GM18868 (cell line): ENCODE data around the gene SLC25A6.
"Not testable (repeated sequence)": the region's sequence is repeated elsewhere in the genome, so short reads cannot be mapped to it uniquely, and the experiment has no call there.

Experiments used
- ATAC-seq: cut with Tn5 transposase; IDR thresholded peaks from one replicate; pipeline ENCODE4 v1.9.1; 2021; ENCODE audit warnings: mild to moderate bottlenecking, moderate library complexity; ENCODE audit not compliant: unreplicated experiment

SLC25A6 gene

DNA sequence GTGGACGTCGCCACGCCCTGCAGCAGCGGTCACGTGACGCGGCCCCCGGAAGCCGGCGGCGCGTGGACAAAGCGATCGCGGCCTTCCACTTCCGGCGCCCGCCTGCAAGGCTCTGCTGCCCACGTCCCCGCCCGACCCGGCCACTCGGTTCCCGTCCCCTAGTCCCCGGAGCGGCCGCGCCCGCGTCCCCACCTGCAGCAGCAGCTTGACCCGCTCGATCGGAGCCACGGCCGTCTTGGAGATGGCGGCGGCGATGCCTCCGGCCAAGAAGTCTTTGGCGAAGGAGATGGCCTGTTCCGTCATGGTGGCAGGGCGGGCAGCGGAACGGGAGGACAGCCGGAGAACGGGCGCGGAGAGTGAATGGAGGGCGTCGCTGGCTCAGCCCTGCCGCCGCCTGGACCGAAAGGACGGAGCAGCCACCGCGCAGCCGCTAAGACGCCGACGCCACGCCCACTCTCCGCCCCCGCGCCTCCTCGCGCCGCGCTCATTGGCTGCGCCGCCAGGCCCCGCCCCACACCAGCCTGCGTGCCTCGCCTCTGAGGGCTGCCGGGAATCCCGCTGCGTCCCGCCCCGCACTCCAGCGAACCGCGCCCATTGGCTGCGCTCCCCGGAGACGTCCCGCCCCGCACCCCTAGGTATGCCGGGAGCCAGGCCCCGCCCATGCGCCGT is at the start of gene SLC25A6:
TSS of gene SLC25A6 (minus strand) at position 407 of the 669 bp plus-strand sequence. CDS start at position 303, 104 bp downstream.
- peak; percentile 93 for ATAC-seq

- ATAC-seq = no peak
Measured at GRCh38 chrX:1440506-1440905, 48.6 kb upstream of the SLC25A6 start.

DNA sequence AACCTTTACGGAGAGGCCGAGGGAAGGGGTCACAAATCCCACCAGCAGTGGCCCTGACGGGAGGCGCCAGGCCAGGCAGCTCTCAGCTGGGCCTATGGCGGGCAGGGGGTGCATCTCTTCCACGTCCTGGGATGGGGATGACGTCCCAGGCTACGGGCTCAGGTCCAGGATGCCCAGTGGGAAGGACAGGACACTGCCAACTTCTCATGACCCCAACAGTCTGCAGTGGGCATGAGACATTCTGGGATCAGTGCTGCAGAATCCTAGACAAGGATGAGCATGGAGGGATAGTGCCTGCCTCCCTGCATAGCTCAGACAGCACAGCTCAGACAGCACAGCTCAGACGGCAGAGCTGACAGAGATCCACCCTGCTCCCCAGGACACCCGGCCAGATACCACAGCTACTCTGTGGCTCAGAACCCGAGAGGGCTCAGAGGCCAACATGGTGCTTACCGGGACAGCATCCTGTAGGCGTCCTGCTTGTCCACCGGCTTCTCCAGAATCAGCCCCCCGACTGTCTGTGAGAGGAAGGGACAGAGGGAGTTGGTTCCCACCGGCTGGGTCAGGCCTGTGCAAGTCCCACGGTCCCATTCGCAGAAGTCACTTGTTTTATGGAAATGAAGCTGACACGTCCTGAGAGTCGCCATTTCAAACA is 43.5 kb upstream of the SLC25A6 start:
- ATAC-seq = no peak

DNA sequence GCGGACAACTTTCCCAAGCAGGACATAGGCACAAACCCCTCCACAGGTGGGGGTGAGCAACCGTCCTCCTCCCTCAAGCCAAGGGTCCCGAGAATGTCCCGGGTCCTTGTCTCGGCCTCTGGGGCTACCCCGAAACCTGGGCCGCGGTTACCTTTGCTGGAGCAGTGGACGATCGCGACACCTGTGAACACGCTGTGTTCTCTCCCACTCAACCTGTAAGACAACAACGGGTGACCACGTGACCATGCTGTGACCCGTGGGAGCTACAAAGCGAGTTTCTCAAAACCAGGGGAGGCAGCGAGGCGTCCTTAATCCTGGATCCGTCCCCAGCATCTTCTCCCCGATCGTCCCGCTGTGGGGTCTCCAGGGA is 42.9 kb upstream of the SLC25A6 start:
- ATAC-seq = no peak

- ATAC-seq = no peak
Measured at GRCh38 chrX:1433646-1434357, 41.9 kb upstream of the SLC25A6 start.

- ATAC-seq = no peak
Measured at GRCh38 chrX:1430451-1430850, 38.5 kb upstream of the SLC25A6 start.

GRCh38 chrX:1427756-1428155 is 35.8 kb upstream of the SLC25A6 start:
- no peak for ATAC-seq

DNA sequence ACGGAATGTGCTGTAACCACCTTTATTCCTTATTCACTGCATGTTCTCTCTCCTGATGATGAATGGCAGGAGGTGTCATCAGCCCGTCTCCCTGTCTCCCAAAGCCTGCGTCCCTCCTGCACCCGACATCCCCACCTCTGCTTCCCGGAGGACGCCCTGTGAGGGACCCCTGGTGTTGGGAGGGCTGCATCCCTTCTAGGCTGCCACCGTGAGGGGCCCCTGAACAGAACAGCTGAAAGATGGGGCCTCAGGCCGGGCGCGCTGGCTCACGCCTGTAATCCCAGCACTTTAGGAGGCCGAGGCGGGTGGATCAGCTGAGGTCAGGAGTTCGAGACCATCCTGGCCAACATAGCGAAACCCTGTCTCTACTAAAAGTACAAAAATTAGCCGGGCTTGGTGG is 34.4 kb upstream of the SLC25A6 start:
- not testable (repeated sequence) for ATAC-seq

GRCh38 chrX:1425381-1425780 is 33.5 kb upstream of the SLC25A6 start:
- ATAC-seq = no peak

DNA sequence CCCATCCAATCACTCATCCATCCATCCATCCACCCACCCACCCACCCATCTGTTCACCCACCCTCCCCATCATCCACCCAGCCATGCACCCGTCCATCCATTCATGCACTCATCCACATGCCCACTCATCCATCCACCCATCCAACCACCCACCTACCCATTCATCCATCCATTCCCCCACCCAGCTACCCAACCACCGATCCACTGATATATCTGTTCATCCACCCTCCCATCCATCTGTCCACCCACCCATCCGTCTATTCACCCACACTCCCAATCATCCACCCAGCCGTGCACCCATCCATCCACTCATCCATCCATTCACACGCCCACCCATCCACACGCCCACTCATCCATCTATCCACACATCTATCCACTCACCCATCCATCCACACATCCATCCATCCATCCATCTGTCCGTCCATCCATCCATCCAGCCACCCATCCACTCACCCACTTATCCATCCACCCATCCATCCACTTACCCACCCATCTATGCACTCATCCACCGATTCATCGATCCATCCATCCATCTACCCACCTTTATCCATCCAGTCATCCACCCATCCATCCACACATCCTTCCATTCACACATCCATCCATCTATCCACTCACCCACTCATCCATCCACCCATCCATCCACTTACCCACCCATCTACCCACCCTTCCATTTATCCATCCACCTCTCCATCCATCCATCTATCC is 32.4 kb upstream of the SLC25A6 start:
- no peak for ATAC-seq

DNA sequence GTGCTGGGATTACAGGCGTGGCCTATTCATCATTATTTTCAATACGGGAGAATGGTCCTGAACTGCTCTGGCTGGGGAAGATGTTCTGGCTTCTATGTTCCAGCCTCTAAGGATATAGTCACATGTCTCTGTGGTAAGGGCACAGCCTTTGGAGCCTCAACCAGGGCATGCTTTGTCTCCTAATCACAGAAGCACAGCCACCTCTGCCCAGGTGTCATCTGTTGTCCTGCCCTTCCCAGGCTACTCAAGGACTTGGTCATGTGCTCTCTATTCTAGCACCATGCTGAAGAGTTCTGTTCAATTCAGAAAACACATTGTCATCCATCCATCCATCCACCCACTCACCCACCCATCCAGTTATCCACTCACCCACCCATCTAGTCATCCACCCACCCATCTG is 31.3 kb upstream of the SLC25A6 start:
- ATAC-seq = no peak

- no peak for ATAC-seq
Measured at GRCh38 chrX:1422135-1422465, 30.2 kb upstream of the SLC25A6 start.

- ATAC-seq = no peak
Measured at GRCh38 chrX:1421433-1422134, 29.7 kb upstream of the SLC25A6 start.

DNA sequence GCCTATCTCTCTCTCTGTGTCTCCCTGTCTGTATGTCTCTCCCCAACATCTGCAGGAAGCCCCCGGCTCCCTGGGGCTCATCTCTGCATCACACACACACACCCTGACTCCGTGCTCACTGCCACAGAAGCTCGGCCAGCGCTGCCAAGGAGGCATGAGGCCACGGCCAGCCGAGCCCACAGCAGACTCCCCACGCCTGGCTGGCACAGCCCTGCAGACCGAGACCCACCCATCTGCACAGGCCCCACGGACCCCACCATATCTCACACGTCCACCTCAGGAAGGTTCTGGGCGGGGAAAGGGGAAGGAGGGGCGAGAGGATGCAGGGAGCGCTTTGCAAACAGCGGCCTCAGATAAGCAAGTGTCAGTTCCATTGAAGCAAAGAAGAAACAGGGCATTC is 28.5 kb upstream of the SLC25A6 start:
- no peak for ATAC-seq

GRCh38 chrX:1419545-1420355 is 27.8 kb upstream of the SLC25A6 start:
- no peak for ATAC-seq

- no peak for ATAC-seq
Measured at GRCh38 chrX:1418901-1419544, 27.1 kb upstream of the SLC25A6 start.

DNA sequence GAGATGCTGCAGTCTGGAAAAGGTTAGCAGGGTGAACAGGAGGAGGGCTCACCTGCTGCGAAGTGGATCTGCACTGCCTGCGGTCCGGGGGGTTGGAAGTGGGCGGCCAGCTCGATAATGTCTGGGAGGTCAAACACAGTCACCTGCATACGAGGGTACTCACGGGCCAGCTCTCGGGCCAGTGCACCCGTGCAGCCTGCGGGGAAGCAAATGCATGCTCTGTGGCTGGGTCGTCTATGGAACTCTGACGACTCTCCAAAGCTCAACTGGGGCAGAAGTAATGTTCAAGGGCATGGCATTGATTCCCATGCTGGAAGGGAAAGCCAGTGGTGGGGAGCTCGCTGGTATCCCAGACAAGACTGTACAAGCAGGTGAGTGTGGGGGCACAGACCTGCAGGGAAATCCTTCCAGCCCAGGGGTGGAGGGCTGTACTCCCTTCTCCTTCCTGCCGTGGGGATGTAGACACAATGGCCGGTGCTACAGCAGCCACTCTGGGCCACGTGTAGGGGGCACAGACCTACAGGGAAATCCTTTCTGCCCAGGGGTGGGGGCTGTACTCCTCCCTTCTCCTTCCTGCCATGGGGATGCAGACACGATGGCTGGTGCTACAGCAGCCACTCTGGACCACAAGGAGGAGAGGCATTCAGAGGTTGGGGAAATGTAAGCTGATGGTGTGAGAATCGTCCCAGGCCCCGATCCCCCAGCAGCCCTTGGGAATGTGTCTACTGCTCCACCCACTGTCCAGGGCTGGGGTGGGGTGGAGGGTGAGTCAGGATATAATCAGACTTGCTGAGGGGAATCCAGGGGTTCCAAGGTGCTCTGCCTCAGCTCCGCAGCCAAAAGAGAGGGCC is 26.2 kb upstream of the SLC25A6 start:
- no peak for ATAC-seq

DNA sequence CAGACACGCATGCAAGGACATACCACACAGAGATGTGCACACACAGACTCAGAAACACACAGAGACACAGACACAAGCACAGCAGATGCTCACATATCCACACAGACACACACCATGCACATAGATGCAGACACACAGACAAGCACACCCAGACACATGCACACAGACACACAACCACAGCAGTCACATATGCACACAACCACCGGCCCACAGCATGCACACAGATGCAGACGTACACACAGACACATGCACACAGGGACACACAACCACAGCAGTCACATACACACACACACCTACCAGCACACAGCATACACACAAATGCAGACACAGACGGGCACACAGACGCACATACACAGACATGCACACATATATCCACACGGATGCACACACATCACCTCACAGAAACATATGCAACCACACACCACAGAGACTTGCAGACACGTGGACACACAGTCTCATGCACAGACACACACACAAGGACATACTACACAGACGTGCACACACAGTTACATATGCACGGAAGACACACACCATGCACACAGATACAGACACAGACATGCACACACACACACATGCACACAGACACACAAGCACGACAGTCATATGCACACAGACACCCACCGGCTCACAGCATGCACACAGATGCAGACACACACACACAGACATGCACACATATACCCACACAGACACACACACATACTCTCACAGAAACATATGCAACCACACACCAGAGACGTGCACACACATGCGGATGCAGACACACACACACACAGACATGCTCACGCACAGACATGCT is 25.2 kb upstream of the SLC25A6 start:
- ATAC-seq = no peak
